ENCODE results near the gene HSD11B2.
A peak's percentile ranks its signal among the peaks of the same experiment; 100 is the strongest.

The HSD11B2 gene

DNA sequence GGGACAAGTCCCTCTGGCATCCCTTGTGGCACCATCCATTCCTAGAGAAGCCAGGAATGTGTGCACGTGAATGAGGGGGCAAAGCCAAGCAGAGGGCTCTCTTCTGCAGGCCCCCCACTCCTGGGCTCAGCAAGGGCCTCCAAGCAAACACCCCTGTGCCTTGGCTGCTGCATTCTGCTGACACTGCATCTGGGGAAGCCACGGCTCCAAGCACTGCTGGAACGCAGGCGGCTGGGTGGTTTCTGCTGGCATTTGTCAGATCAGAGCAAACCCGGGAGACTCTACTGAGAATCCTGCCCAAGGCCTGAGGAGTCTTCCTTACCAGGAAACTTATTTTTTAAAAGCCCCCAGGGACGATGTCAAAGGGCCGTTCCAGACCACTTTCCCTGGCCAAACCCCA lies 26.7 kb downstream of the HSD11B2 start:
- DNase-seq, result no peak

DNA sequence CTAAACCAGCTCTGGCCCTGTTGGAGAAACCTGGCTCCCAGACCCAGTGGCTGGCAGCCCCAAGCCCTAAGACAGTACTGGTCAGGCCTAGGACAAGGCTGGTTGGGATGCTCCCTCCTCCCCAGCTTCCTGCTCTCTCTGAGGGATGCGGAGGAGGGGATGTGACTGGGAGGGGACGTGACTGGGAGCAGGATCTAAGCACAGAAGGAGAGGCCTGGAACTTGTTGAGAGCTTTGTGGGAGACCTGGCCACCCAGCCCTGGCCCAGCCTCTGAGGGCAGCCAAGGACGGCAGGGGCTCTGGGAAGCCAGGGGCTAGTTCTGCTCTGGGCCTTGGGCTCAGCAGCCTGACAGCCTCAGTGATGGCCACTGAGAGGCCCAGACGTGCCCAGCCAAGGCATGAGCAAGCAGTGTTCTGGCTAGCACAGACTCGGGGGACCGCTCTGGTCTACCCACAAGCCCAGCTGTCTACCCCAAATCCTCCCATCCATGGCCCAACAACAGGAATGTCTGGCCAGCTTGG lies 27.3 kb downstream of the HSD11B2 start:
- DNase-seq, result no peak

GRCh38 chr16:67459066-67459860 lies 28.3 kb downstream of the HSD11B2 start:
- no peak for DNase-seq

DNA sequence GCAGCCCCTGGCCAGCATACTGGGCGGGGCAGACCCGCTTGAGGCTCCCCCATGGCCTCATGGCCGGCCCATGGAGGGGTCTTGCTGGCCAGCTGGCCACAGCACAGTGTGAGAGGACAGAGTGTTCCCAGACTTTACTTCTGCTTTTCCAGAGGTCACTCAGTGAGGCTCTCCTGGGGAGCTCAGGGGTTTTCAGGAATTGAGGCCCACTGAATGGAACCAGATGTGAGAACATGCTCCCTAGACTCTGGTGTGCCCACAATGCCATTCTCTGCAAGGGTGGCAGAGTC lies 28.9 kb downstream of the HSD11B2 start:
- DNase-seq, result no peak

DNA sequence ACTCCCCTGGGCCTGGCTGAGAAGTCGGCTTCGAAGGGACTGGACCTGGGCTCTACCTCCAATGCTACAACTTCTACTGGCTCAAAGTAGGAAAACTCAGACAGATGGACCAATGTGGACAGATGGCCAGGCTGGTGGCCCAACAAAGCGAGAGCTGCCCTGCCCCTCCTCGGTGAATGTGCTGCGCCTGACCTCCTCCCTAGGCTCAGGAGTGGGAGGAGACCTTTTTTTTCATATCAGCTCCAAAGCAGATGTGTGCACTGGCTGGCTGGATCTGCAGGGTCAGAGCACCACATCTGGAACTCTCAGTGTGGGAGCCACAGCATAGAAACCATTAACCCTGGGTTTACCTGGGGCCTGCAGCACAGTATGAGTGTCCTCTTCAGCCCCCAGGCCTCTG lies 29.2 kb downstream of the HSD11B2 start:
- DNase-seq, result no peak

DNA sequence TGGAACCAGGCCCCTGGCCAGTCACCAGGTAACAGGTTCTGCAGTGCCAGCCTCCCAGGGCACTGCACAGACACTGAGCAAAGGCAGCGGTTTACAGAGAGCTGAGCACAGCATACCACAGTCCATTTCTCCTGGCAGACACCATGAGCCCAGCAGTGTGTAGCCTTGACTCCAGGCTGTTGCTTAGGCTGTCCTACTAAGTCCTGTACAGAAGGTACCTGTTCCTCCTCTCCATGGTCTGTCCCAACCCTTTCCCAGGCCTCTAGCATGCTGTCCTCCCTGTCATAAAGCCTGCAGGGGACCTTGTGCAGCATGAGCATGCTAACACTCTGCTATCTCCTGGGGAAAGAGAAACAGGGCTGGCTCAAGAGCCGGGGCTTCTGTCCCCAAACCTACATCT lies 30.0 kb downstream of the HSD11B2 start:
- no peak for DNase-seq

- no peak for DNase-seq
Observed at GRCh38 chr16:67461600-67462278, 30.8 kb downstream of the HSD11B2 start.

DNA sequence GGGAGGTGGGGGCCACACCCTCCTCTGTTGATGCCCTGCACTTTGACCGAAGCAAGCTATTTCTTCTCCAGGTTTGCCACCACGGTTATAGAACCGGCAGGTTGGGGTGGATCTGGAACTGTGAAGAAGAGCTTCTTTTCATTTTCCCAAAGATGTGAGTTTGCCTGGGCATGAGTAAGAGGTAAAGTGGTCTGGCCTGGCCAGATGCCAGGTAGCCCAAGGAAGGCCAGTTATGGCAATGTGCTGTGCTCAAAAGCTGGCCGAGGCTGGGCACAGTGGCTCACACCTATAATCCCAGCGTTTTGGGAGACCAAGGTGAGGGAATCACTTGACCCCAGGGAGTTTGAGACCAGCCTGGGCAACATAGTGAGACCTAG lies 31.3 kb downstream of the HSD11B2 start:
- DNase-seq, result no peak

DNA sequence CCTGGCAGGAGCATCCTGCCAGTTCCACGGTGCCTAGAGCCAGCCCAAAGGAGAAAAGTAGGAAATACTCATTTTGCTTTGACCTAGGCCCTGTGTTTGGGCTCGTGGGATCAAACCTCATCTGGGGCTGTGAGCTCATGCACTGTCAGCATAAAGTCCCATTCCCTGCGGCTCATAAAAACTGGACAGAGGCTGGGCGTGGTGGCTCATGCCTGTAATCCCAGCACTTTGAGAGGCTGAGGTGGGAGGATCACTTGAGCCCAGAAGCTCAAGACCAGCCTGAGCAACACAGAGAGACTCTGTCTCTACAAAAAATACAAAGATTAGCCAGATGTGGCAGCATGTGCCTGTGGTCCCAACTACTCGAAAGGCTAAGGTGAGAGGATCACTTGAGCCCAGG lies 32.1 kb downstream of the HSD11B2 start:
- no peak for DNase-seq

DNA sequence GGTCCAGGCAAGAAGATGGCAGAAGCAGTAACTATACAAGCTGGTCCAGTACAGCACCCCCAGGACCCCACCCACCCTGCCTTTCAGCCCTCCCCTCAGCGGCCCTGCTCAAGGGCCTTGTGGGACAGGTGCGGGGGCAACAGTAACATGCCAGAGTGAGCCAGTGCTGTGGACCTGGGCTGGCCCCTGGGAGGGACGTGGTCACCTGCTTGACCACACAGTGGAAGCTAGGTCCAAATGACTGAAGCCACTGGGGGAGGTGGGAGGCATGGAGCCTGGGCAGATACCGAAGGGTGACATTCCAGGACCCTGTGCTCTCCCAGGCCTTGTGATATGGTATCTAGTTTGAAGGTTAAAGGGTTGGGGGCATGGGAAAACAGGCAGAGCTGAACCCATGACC lies 32.8 kb downstream of the HSD11B2 start:
- no peak for DNase-seq

DNA sequence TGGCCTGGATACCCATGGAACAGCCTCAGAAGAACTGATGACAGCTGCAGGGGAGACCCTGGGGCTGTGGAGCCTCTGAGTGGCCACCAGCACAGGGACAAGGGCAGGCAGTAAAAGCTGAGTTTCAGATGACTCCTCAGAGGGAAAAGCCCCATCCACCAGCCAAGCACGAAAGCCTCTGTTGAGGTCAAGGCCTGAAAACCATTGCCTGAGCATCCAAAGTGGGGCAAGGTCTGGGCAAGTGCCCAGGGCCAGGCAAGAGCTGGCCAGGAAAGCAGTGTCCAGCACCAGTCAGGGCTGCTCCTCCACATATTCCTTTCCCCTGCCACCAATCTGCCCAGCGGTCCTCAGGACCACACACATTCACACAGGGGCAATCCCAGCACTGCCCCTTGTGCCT lies 33.6 kb downstream of the HSD11B2 start:
- no peak for DNase-seq

GRCh38 chr16:67466581-67466980 lies 35.7 kb downstream of the HSD11B2 start:
- DNase-seq, result no peak

DNA sequence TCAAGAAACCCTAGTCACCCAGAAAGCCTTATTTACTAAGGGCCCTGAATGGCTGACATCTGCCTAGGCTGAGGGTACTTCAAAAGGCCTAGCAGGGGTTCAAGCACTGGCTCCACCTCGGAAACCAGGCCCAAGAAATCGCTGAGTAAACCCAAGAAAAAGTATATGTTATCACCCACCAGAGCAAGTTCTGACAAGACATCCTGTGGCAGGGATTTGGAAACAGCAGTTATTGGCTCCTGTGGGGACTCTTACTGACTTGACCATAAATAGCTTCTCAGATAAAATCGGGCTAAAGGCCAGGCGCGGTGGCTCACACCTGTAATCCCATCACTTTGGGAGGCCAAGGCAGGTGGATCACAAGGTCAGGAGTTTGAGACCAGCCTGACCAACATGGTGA lies 37.8 kb downstream of the HSD11B2 start:
- no peak for DNase-seq

- no peak for DNase-seq
Observed at GRCh38 chr16:67470359-67470758, 39.4 kb downstream of the HSD11B2 start.

DNA sequence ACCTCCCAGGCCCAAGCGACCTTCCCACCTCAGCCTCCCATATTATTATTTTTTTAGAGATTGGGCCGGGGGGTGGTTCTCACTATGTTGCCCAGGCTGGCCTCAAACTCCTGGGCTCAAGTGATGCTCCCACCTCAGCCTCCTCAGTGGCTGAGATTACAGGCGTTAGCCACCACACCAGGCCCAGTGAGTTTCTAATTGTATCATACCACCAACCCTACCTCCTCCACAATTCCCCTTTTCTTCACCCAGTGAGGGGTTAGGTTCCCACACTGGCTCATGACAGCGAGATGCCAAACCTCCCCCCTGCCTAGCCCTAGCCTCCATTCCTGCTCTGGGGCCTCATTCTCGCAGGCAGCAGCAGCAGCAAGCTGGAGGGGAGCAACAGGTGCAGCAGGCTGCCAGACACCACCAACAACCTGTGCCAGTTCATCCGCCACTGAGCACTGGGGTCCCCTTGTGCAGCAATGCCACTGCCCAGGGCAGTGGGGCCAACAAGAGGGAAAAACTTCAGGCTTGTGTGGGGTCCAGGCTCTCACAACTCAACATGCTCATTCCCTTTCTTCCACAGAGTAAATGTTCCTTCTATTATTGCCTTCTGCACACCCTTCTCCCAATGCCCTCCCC lies 41.0 kb downstream of the HSD11B2 start:
- no peak for DNase-seq

GRCh38 chr16:67474551-67475455 lies 43.9 kb downstream of the HSD11B2 start:
- no peak for DNase-seq

GRCh38 chr16:67477960-67478554 lies 47.1 kb downstream of the HSD11B2 start:
- no peak for DNase-seq

DNA sequence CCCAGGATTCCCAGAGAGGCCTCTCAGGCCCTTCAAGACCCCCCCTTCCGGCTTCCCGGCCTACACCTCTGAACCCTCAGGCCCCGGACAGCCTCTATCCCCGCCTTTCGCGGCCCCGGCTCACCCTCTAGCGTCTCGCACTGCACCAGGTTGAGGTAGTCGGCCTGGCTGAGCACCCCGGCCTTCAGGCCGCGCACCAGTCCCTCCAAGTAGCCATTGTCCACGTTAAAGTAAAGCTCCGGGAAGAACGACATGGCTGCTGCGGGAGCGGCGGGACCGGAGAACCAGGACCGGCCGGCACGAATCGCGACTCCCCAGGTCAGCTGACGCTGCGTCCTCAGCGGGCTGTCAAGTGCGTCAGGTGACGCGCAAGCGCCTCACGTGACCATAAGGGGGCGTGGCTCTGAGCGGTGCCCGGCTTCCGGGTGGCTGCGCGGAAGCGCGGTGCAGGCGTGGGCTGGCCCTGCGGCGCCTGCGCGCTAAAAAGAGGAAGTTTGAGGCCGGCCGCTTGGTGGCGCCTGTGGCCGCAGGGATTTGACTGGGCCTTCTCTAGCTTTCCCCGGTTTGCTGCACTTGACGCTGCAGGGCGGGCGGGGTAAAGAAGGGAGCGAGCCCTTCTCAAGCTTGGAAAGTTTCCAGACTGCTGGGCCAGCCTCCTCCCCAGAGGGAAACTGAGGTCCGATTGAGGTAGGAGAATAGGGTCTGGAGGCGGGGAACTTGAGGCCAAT lies 50.1 kb downstream of the HSD11B2 start, which contains the start of gene ATP6V0D1:
Gene ATP6V0D1 (minus strand): TSS at position 325 of the 728 bp plus-strand sequence. CDS start 71 bp downstream, at position 254.
- DNase-seq, result peak; percentile 91

GRCh38 chr16:67481561-67482232 lies 50.8 kb downstream of the HSD11B2 start:
- no peak for DNase-seq

- no peak for DNase-seq
Observed at GRCh38 chr16:67482233-67482924, 51.5 kb downstream of the HSD11B2 start.

DNA sequence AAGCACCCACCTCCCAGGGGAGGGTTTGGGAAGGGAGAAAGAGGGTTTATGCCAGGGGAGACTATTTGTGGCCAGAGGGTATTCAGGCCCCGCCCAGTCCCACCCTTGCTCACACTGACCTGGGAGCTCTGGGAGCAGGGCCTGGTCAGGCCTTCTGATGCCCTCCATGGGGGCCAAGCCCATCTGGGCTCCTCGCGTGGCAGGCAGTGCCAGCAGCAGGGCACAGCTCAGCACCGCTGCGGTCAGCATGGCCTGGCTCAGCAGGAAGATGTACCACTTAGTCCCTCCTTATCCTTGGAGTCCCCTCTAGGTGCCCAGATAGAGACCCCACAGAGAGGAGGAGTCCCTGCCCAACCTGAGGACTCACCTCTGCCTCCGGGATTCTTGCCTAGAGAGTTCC lies 52.2 kb downstream of the HSD11B2 start, which contains the start of gene AGRP:
Gene AGRP (minus strand): TSS at position 398 of the 400 bp plus-strand sequence. CDS start 149 bp downstream, at position 249.
- DNase-seq, result no peak
